Kidney (tissue), 14 donors: ENCODE data around the gene NBEA. TPM values are rescaled to one million over a fixed set of nuclear protein-coding genes. Genes with fewer than 3 reads are reported as not detected.

Experiments
- DNase-seq, 5 donors: peaks; one replicate each; pipeline ENCODE4 v3.0.0-alpha.2; 2013 to 2020
- FAIRE-seq: peaks from 2 replicates; lab custom pipeline; 2012; peaks lifted over from hg19 to GRCh38; lab: Jason Lieb, UNC
- H3K27ac ChIP-seq, 2 donors: one replicate each; pipeline ENCODE4 v1.7.0; 2013; ENCODE audit warnings: low read depth in 2 of 2, low read length in 2 of 2, inconsistent platforms in 1 of 2
- H3K27me3 ChIP-seq: one replicate; pipeline ENCODE4 v1.7.1; 2013; ENCODE audit warnings: low read length, inconsistent platforms; ENCODE audit not compliant: control insufficient read depth, insufficient read depth
- H3K36me3 ChIP-seq, 3 donors: one replicate each; pipeline versions ENCODE4 v1.7.0 to v1.7.1; 2013; ENCODE audit warnings: low read length in 3 of 3, control low read depth in 1 of 3, inconsistent platforms in 1 of 3; ENCODE audit not compliant: insufficient read depth in 3 of 3, control insufficient read depth in 2 of 3
- H3K4me1 ChIP-seq, 3 donors: one replicate each; pipeline versions ENCODE4 v1.7.0 to v1.7.1; 2013; ENCODE audit warnings: low read length in 3 of 3, inconsistent platforms in 1 of 3, low read depth in 1 of 3; ENCODE audit not compliant: control insufficient read depth in 2 of 3, insufficient read depth in 2 of 3
- H3K4me3 ChIP-seq, 3 donors: one replicate each; pipeline versions ENCODE4 v1.7.0 to v1.8.1; 2013; ENCODE audit warnings: low read length in 3 of 3, control low read depth in 1 of 3, inconsistent platforms in 1 of 3
- H3K9ac ChIP-seq, 3 donors: one replicate each; pipeline versions ENCODE4 v1.7.0 to v1.7.1; 2013; ENCODE audit warnings: low read length in 3 of 3, control low read depth in 1 of 3, inconsistent platforms in 1 of 3
- H3K9me3 ChIP-seq, 3 donors: one replicate each; pipeline versions ENCODE4 v1.7.0 to v1.7.1; 2013; ENCODE audit warnings: low read length in 3 of 3, control low read depth in 1 of 3, inconsistent platforms in 1 of 3; ENCODE audit not compliant: control insufficient read depth in 2 of 3, insufficient read depth in 1 of 3
- intact Hi-C: fragments of 100-400 bp; cut with DNase I; formaldehyde crosslinking; loops from one replicate; pipeline ENCODE4 v1.11.1; 2022
- polyA plus RNA-seq: library from polyadenylated mRNA; stranded (reverse); fragments of 350-450 nt; fragmentation: Illumina TruSeq; extraction: RNeasy Lipid Tissue Mini Kit (QIAGEN cat#74804); gene quantifications from one replicate; pipeline ENCODE4 v1.2.3, GENCODE V29; 2014; ENCODE audit warnings: low read depth, low replicate concordance; ENCODE audit not compliant: insufficient read depth
- total RNA-seq: library from RNA; stranded (reverse); fragmentation: NEBNext Ultra II Directional; extraction: Animal tissue kit (Norgen Biotek cat#: 25700); gene quantifications from one replicate; pipeline ENCODE4 v1.2.1, GENCODE V29; 2021
- TF ChIP-seq, protein P1 (sequence below): IDR thresholded peaks from 3 replicates; pipeline ENCODE4 v1.5.1; 2012; ENCODE audit warnings: mild to moderate bottlenecking, moderate library complexity, borderline replicate concordance; ENCODE audit not compliant: insufficient read depth; ENCODE audit errors: extremely low read depth
- donor health status: control.
- donor health status: control.
- donor health status: control.
- donor health status: control.
- donor health status: control.
- donor health status: DM: yes; HTN: yes; CAD: no.
- donor health status: Normal renal cell carcinoma (clear cell type).

NBEA gene
- total and polyA plus RNA-seq, 2 donors from 2014 or later, result 4.7 to 14.6 TPM

DNA sequence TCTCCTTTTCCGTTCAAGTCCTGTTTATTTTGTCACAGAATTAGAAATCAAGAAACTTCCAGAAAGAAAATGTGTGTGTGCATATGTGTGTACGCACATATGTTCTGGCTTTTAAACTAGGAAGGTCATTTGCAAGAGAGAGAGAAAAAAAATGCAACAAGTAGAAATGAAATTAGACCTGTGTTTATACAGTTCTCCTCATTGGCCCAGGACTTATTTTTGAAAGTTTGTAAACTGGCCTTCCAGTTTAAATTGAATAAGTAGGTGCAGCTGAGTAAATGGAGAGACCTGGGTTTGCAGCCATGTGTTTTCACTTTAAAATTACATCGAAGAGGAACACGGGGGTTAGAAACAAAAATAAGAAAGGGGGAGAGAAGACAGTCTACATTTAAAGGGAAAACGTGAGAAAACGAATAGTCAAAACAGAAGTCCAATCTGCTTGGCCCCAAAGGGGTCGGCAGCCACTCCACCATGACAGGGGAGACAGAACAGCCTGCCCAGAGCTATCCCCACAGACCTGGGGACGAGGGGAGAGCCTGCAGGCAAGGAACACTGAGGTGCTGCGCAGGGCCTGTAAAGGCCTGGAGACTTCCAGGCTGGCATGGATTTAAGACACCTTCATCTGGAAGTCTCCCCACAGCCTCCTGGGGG is 751.2 kb downstream of the NBEA start:
- intact Hi-C loops, result no loop called here
- DNase-seq, result peak in 1 of 5 donors; percentile 8
- Histone ChIP-seq H3K36me3 (no peaks in the 10 kb centered on the region), H3K4me3 (no peak overlapping the region), H3K27ac (no peak overlapping the region), H3K9me3 (no peaks in the 10 kb centered on the region), H3K9ac (no peak overlapping the region), H3K27me3 (no peaks in the 10 kb centered on the region), H3K4me1 (no peaks in the 10 kb centered on the region)
- FAIRE-seq, result no peak
- TF ChIP-seq, protein P1, sequence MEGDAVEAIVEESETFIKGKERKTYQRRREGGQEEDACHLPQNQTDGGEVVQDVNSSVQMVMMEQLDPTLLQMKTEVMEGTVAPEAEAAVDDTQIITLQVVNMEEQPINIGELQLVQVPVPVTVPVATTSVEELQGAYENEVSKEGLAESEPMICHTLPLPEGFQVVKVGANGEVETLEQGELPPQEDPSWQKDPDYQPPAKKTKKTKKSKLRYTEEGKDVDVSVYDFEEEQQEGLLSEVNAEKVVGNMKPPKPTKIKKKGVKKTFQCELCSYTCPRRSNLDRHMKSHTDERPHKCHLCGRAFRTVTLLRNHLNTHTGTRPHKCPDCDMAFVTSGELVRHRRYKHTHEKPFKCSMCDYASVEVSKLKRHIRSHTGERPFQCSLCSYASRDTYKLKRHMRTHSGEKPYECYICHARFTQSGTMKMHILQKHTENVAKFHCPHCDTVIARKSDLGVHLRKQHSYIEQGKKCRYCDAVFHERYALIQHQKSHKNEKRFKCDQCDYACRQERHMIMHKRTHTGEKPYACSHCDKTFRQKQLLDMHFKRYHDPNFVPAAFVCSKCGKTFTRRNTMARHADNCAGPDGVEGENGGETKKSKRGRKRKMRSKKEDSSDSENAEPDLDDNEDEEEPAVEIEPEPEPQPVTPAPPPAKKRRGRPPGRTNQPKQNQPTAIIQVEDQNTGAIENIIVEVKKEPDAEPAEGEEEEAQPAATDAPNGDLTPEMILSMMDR, result no peak

DNA sequence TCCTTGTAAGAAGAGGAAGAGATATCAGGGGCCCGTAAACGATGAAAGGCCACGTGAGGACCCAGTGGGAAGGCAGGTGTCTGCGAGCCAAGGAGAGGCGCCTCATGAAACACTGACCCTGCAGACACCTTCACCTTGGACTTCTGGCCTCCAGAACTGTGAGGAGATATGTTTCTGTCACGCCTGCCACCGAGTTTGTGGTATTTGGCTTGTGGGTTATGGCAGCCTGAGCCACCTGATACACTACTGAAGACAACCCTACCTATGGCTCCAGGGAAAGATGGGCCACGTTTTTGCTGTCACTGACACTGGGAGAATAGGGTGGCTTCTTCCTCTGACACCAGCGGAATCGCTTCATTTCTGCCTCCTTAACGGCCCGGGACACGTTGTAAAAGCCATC is 752.0 kb downstream of the NBEA start:
- intact Hi-C loops, result no loop called here
- H3K9me3 ChIP-seq, result no peaks in the 10 kb centered on the region
- no peak for FAIRE-seq

GRCh38 chr13:35694549-35695447 is 752.7 kb downstream of the NBEA start:
- intact Hi-C loops, result no loop called here
- H3K9ac ChIP-seq, result no peak overlapping the region
- no peak overlapping the region for H3K4me3 ChIP-seq
- TF ChIP-seq, protein P1, result no peak
- FAIRE-seq (no peak), DNase-seq (no peak)
- H3K27me3 ChIP-seq, result no peaks in the 10 kb centered on the region
- no peaks in the 10 kb centered on the region for H3K4me1 ChIP-seq
- no peaks in the 10 kb centered on the region for H3K36me3 ChIP-seq
- H3K27ac ChIP-seq, result no peak overlapping the region
- no peaks in the 10 kb centered on the region for H3K9me3 ChIP-seq

More for the DNA sequence above, 752.0 kb downstream of the NBEA start:
- Histone ChIP-seq H3K4me3 (no peak overlapping the region), H3K27ac (no peak overlapping the region), H3K9ac (no peak overlapping the region), H3K36me3 (no peaks in the 10 kb centered on the region), H3K27me3 (no peaks in the 10 kb centered on the region), H3K4me1 (no peaks in the 10 kb centered on the region)
- DNase-seq, result no peak
- TF ChIP-seq, protein P1, result no peak
